Mesenchymal stem cell (in vitro differentiated cells and primary cell): Measurements from ENCODE around the gene ARHGDIG.

ENCODE experiments used
- DNase-seq: peaks from one replicate; pipeline ENCODE4 v3.0.0-alpha.2; 2013
- H2AFZ ChIP-seq: one replicate; pipeline ENCODE4 v1.6.1; 2013; ENCODE audit warnings: low read depth, mild to moderate bottlenecking, control low read depth, inconsistent platforms, low read length, moderate library complexity
- H2AK5ac ChIP-seq: 2 replicates; pipeline ENCODE4 v1.6.1; 2013; ENCODE audit warnings: low read length, moderate library complexity, mild to moderate bottlenecking, inconsistent platforms; ENCODE audit not compliant: severe bottlenecking
- H2BK120ac ChIP-seq: one replicate; pipeline ENCODE4 v1.6.1; 2013; ENCODE audit warnings: low read depth, mild to moderate bottlenecking, inconsistent platforms, low read length, moderate library complexity
- H2BK12ac ChIP-seq, 2 experiments: one replicate each; pipeline ENCODE4 v1.6.1; 2013; ENCODE audit warnings: inconsistent platforms in 2 of 2, low read length in 2 of 2, mild to moderate bottlenecking in 2 of 2, moderate library complexity in 2 of 2, control low read depth in 1 of 2
- H2BK15ac ChIP-seq: one replicate; pipeline ENCODE4 v1.6.1; 2013; ENCODE audit warnings: mild to moderate bottlenecking, low read depth, inconsistent platforms; ENCODE audit not compliant: poor library complexity, severe bottlenecking
- H2BK5ac ChIP-seq: 2 replicates; pipeline ENCODE4 v1.6.1; 2013; ENCODE audit warnings: low read depth, mild to moderate bottlenecking, low read length, control low read depth, inconsistent platforms; ENCODE audit not compliant: poor library complexity, severe bottlenecking
- H3K14ac ChIP-seq, 2 experiments: one replicate each; pipeline ENCODE4 v1.6.1; 2013; ENCODE audit warnings: inconsistent platforms in 2 of 2, low read length in 2 of 2, control low read depth in 1 of 2, mild to moderate bottlenecking in 1 of 2, moderate library complexity in 1 of 2
- H3K18ac ChIP-seq, 2 experiments: one replicate each; pipeline ENCODE4 v1.6.1; 2013; ENCODE audit warnings: inconsistent platforms in 2 of 2, low read length in 2 of 2, control low read depth in 1 of 2, low read depth in 1 of 2, mild to moderate bottlenecking in 1 of 2
- H3K23ac ChIP-seq, 2 experiments: one replicate each; pipeline ENCODE4 v1.6.1; 2013; ENCODE audit warnings: inconsistent platforms in 2 of 2, low read length in 2 of 2, mild to moderate bottlenecking in 2 of 2, moderate library complexity in 2 of 2, control low read depth in 1 of 2
- H3K27ac ChIP-seq: 2 replicates; pipeline ENCODE4 v1.5.1; 2013; ENCODE audit warnings: mild to moderate bottlenecking, moderate library complexity, low read length, control low read depth, inconsistent platforms; ENCODE audit not compliant: poor library complexity, severe bottlenecking
- H3K27me3 ChIP-seq, 2 experiments: 2 replicates each; pipeline versions ENCODE4 v1.6.1 to v1.7.0; 2013; ENCODE audit warnings: low read length in 2 of 2, mild to moderate bottlenecking in 2 of 2, moderate library complexity in 2 of 2, control low read depth in 1 of 2, inconsistent platforms in 1 of 2; ENCODE audit not compliant: control insufficient read depth in 1 of 2, insufficient read depth in 1 of 2
- H3K36me3 ChIP-seq, 2 experiments: 2 replicates each; pipeline versions ENCODE4 v1.6.1 to v1.7.0; 2013; ENCODE audit warnings: low read length in 2 of 2, control low read depth in 1 of 2, inconsistent platforms in 1 of 2, low read depth in 1 of 2, mild to moderate bottlenecking in 1 of 2; ENCODE audit not compliant: insufficient read depth in 2 of 2, control insufficient read depth in 1 of 2
- H3K4ac ChIP-seq, 2 experiments: one replicate each; pipeline ENCODE4 v1.6.1; 2013; ENCODE audit warnings: inconsistent platforms in 2 of 2, low read length in 2 of 2, mild to moderate bottlenecking in 2 of 2, moderate library complexity in 2 of 2, control low read depth in 1 of 2, low read depth in 1 of 2
- H3K4me1 ChIP-seq: 2 replicates; pipeline ENCODE4 v1.6.1; 2013; ENCODE audit warnings: low read depth, low read length, control low read depth; ENCODE audit not compliant: control insufficient read depth, insufficient read depth
- H3K4me2 ChIP-seq: 2 replicates; pipeline ENCODE4 v1.6.1; 2013; ENCODE audit warnings: low read length, mild to moderate bottlenecking, inconsistent platforms; ENCODE audit not compliant: poor library complexity, severe bottlenecking
- H3K4me3 ChIP-seq, 2 experiments: 2 replicates each; pipeline versions ENCODE4 v1.5.1 to v1.7.0; 2013; ENCODE audit warnings: low read length in 2 of 2, mild to moderate bottlenecking in 2 of 2, control low read depth in 1 of 2, low read depth in 1 of 2; ENCODE audit not compliant: insufficient read depth in 1 of 2
- H3K79me1 ChIP-seq: replicated peaks from 2 replicates; pipeline ENCODE4 v1.6.1; 2013; ENCODE audit warnings: mild to moderate bottlenecking, control low read depth, low read length, inconsistent platforms; ENCODE audit not compliant: poor library complexity, severe bottlenecking
- H3K9ac ChIP-seq: 2 replicates; pipeline ENCODE4 v1.7.0; 2013; ENCODE audit warnings: mild to moderate bottlenecking, low read length, moderate library complexity
- H3K9me3 ChIP-seq: 2 replicates; pipeline ENCODE4 v1.7.0; 2013; ENCODE audit warnings: mild to moderate bottlenecking, low read length; ENCODE audit not compliant: control insufficient read depth
- H4K8ac ChIP-seq: one replicate; pipeline ENCODE4 v1.6.1; 2013; ENCODE audit warnings: inconsistent platforms, mild to moderate bottlenecking, low read length, moderate library complexity
- H4K91ac ChIP-seq: one replicate; pipeline ENCODE4 v1.6.1; 2013; ENCODE audit warnings: mild to moderate bottlenecking, low read length, inconsistent platforms
- WGBS: methylation state at CpG from one replicate; pipeline ENCODE4 v1.1.7; 2013; ENCODE audit warnings: mixed read lengths; 5-methylcytosine and 5-hydroxymethylcytosine counted together

ARHGDIG gene

DNA sequence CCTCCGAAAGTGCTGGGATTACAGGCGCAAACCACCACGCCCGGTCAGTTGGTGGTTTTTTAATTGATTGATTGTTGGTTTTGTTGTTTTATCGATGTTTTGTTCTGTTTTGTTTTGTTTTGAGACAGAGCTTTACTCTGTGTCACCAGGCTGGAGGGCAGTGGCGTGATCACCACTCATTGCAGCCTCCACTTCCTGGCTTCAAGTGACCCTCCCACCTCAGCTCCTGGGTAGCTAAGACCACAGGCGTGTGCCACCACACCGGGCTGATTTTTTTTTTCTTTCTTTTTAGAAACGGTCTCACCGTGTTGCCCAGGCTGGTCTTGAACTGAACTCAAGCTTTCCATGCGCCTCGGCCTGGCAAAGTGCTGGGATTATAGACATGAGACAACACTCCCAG lies 33.4 kb upstream of the ARHGDIG start:
- no peak overlapping the region for H2AK5ac ChIP-seq
- 96% methylated on average over 10 of the region's 12 CpGs for WGBS

DNA sequence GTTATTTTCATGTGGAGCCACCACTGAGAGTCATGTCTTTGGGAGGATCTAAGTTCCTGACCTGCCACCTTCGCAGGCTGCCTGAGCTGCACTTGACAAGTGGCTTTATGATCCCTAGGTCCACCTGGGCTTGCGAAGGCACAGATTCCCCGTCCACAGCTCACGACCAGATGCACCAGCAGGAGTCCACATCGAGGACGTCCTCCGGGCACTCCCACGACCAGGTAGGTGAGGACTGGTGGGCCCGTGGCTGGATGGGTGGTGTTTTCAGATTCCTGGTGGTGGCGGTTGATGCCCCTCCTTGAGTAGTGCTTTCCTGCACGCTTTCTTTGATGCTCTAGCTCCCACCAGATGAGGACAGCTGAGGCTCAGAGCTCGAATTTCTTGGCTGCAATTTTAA lies 31.0 kb upstream of the ARHGDIG start:
- WGBS = 90% methylated on average over 12 of the region's 12 CpGs
- H3K36me3 ChIP-seq = peaks cover 33 to 35% of the 10 kb centered on the region in 2 experiments

More for the DNA sequence above, 33.4 kb upstream of the ARHGDIG start:
- Histone ChIP-seq H3K4me2 (no peak overlapping the region), H2BK12ac (no peak overlapping the region), H2AFZ (no peak overlapping the region), H3K14ac (no peak overlapping the region), H3K36me3 (peaks cover 14 to 20% of the 10 kb centered on the region in 2 experiments), H3K9ac (no peak overlapping the region), H3K18ac (no peak overlapping the region), H2BK5ac (no peak overlapping the region), H3K4me3 (no peak overlapping the region), H3K4me1 (peaks cover 8% of the 10 kb centered on the region), H4K8ac (no peak overlapping the region), H3K79me1 (peaks cover 24% of the 10 kb centered on the region), H4K91ac (no peak overlapping the region), H2BK15ac (no peak overlapping the region), H3K27ac (no peak overlapping the region), H3K9me3 (no peaks in the 10 kb centered on the region), H3K4ac (no peak overlapping the region), H2BK120ac (no peak overlapping the region), H3K23ac (no peak overlapping the region), H3K27me3 (no peaks in the 10 kb centered on the region)
- DNase-seq = no peak

GRCh38 chr16:252366-253337 lies 27.7 kb upstream of the ARHGDIG start:
- Histone ChIP-seq H3K36me3 (peaks cover 55% of the 10 kb centered on the region in 2 experiments), H3K27me3 (no peaks in the 10 kb centered on the region), H3K4me2 (no peak overlapping the region), H2BK5ac (no peak overlapping the region), H2BK15ac (no peak overlapping the region), H2AFZ (no peak overlapping the region), H2BK12ac (no peak overlapping the region), H4K91ac (no peak overlapping the region), H3K14ac (no peak overlapping the region), H3K4me3 (no peak overlapping the region), H3K79me1 (peaks cover 17% of the 10 kb centered on the region), H3K4ac (no peak overlapping the region), H3K4me1 (peaks cover 3% of the 10 kb centered on the region), H2AK5ac (no peak overlapping the region), H3K23ac (no peak overlapping the region), H3K18ac (no peak overlapping the region), H4K8ac (no peak overlapping the region), H3K9ac (no peak overlapping the region), H2BK120ac (no peak overlapping the region), H3K27ac (no peak overlapping the region), H3K9me3 (no peaks in the 10 kb centered on the region)
- DNase-seq = no peak
- 93% methylated on average over 22 of the region's 30 CpGs for WGBS

More for the DNA sequence above, 31.0 kb upstream of the ARHGDIG start:
- H2BK5ac ChIP-seq = no peak overlapping the region
- no peaks in the 10 kb centered on the region for H3K27me3 ChIP-seq
- no peak overlapping the region for H2BK15ac ChIP-seq
- H3K4me3 ChIP-seq = peak overlapping the region in 1 of 2 experiments; percentile 4
- H3K14ac ChIP-seq = no peak overlapping the region
- H3K4me2 ChIP-seq = no peak overlapping the region
- H3K4me1 ChIP-seq = peaks cover 6% of the 10 kb centered on the region
- no peak overlapping the region for H2BK120ac ChIP-seq
- H3K4ac ChIP-seq = no peak overlapping the region
- H3K9me3 ChIP-seq = no peaks in the 10 kb centered on the region
- no peak overlapping the region for H2AK5ac ChIP-seq
- no peak overlapping the region for H3K18ac ChIP-seq
- H2AFZ ChIP-seq = no peak overlapping the region
- peaks cover 22% of the 10 kb centered on the region for H3K79me1 ChIP-seq
- no peak overlapping the region for H4K91ac ChIP-seq
- no peak overlapping the region for H3K9ac ChIP-seq
- no peak overlapping the region for H3K27ac ChIP-seq
- no peak overlapping the region for H2BK12ac ChIP-seq
- H4K8ac ChIP-seq = no peak overlapping the region
- H3K23ac ChIP-seq = no peak overlapping the region
- no peak for DNase-seq

DNA sequence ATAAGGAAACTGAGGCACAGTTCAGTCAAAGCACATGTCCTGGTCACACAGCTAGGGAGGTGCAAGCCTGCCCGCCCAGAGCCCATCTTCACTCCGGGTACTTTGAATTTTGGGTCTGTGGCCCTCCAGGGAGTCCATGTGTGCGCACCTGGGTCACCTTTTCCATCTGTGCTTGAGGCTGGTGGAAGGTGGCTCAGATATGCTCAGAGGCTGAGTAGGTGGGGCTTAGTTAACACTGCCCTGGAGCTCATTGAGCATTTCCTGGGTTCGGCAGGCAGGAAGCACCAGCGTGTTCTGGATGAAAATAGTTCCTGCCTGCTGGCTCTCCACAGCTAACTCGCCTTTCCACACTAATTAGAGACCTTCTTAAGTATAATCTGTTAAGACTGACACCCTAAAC lies 26.6 kb upstream of the ARHGDIG start:
- Histone ChIP-seq H2BK12ac (no peak overlapping the region), H3K79me1 (peaks cover 14% of the 10 kb centered on the region), H3K9me3 (no peaks in the 10 kb centered on the region)

More for the DNA sequence above, 26.6 kb upstream of the ARHGDIG start:
- no peak overlapping the region for H4K8ac ChIP-seq
- no peak overlapping the region for H3K4me3 ChIP-seq
- H2AFZ ChIP-seq = no peak overlapping the region
- H2BK15ac ChIP-seq = no peak overlapping the region
- H2BK5ac ChIP-seq = no peak overlapping the region
- no peak overlapping the region for H4K91ac ChIP-seq
- peaks cover 3% of the 10 kb centered on the region for H3K4me1 ChIP-seq
- H3K14ac ChIP-seq = no peak overlapping the region
- no peak overlapping the region for H3K27ac ChIP-seq
- H3K18ac ChIP-seq = no peak overlapping the region
- no peak for DNase-seq
- no peak overlapping the region for H3K23ac ChIP-seq
- no peak overlapping the region for H2AK5ac ChIP-seq
- peaks cover 55% of the 10 kb centered on the region in 2 experiments for H3K36me3 ChIP-seq
- no peak overlapping the region for H2BK120ac ChIP-seq
- no peak overlapping the region for H3K9ac ChIP-seq
- 87% methylated on average over 6 of the region's 6 CpGs for WGBS
- no peak overlapping the region for H3K4ac ChIP-seq
- H3K27me3 ChIP-seq = no peaks in the 10 kb centered on the region
- H3K4me2 ChIP-seq = no peak overlapping the region
